ENCODE results near the gene FAM20B.

The FAM20B gene

DNA sequence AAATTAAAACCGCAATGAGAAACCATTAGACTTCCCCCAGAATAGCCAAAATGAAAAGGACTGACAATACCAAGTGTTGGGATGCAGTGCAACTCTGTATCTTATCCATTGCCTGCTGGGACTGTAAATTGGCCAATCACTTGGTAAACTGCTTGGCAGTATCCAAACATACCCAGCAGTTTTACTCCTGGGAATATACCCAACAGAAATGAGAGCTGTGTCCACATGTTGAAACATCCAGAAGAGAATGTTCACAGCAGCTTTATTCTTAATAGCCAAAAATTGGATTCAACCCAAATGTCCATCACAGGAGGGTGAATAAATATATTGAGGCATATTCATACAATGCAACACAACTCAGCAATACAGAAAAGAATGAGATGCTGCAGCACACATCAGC, 13.7 kb upstream of the FAM20B start:
- H3K9ac ChIP-seq (ENCODE audit: low read length) = no peak overlapping the region
- H3F3A ChIP-seq (ENCODE audit: insufficient read depth, low read length) = no peaks in the 10 kb centered on the region
- no peaks in the 10 kb centered on the region for H3K4me1 ChIP-seq (ENCODE audit: low read length)
- H4K20me1 ChIP-seq (ENCODE audit: insufficient read depth, low read length) = no peaks in the 10 kb centered on the region
- H2AFZ ChIP-seq (ENCODE audit: low read length) = no peak overlapping the region
- H3K9me3 ChIP-seq (replicated peaks; ENCODE audit: insufficient read depth, low read length) = no peaks in the 10 kb centered on the region
- no peaks in the 10 kb centered on the region for H3K36me3 ChIP-seq (replicated peaks; ENCODE audit: insufficient read depth, low read length)
- H3K79me2 ChIP-seq (ENCODE audit: low read length) = no peaks in the 10 kb centered on the region
- no peaks in the 10 kb centered on the region for H3K9me2 ChIP-seq (replicated peaks; ENCODE audit: insufficient read depth, low read length)
- H3K27me3 ChIP-seq (replicated peaks; ENCODE audit: insufficient read depth, low read length) = no peaks in the 10 kb centered on the region
- no peak overlapping the region for H3K27ac ChIP-seq (ENCODE audit: low read length)
- TF ChIP-seq EZH2phosphoT487 (IDR thresholded peaks at IDR 0.05; ENCODE audit: low read length) (no peak), EZH2 (optimal IDR thresholded peaks at IDR 0.05; ENCODE audit: low read depth, low read length) (no peak)
- TF ChIP-seq, protein P1, sequence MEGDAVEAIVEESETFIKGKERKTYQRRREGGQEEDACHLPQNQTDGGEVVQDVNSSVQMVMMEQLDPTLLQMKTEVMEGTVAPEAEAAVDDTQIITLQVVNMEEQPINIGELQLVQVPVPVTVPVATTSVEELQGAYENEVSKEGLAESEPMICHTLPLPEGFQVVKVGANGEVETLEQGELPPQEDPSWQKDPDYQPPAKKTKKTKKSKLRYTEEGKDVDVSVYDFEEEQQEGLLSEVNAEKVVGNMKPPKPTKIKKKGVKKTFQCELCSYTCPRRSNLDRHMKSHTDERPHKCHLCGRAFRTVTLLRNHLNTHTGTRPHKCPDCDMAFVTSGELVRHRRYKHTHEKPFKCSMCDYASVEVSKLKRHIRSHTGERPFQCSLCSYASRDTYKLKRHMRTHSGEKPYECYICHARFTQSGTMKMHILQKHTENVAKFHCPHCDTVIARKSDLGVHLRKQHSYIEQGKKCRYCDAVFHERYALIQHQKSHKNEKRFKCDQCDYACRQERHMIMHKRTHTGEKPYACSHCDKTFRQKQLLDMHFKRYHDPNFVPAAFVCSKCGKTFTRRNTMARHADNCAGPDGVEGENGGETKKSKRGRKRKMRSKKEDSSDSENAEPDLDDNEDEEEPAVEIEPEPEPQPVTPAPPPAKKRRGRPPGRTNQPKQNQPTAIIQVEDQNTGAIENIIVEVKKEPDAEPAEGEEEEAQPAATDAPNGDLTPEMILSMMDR (IDR thresholded peaks at IDR 0.05; ENCODE audit: low read length) = no peak
- no peak overlapping the region for H3K4me3 ChIP-seq (ENCODE audit: low read length)
- no peak for DNase-seq
- H3K4me2 ChIP-seq (ENCODE audit: low read depth, low read length) = no peak overlapping the region

DNA sequence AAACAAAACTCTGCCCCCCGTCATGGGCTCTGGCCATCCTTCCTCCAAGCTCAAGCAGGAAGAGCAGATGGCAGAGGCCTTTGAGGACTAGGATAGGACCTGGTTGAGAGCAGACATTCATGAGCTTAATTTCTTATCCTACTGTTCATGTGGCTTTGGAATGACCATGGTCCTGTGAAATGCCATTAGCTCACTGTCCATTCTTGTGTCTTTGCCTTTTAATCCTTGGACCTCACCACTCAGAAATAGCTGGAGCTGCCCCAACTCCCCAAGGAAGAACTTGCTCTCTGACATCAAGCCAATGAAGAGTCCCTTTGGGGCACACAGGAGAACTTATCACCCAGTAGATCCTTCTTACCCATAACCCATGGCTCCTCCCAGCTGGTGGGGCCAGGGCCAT, 11.6 kb upstream of the FAM20B start:
- H4K20me1 ChIP-seq (ENCODE audit: insufficient read depth, low read length) = no peaks in the 10 kb centered on the region
- no peak overlapping the region for H3K9ac ChIP-seq (ENCODE audit: low read length)
- H3K9me2 ChIP-seq (replicated peaks; ENCODE audit: insufficient read depth, low read length) = no peaks in the 10 kb centered on the region
- no peak for DNase-seq
- H3K9me3 ChIP-seq (replicated peaks; ENCODE audit: insufficient read depth, low read length) = no peaks in the 10 kb centered on the region
- no peaks in the 10 kb centered on the region for H3F3A ChIP-seq (ENCODE audit: insufficient read depth, low read length)
- no peaks in the 10 kb centered on the region for H3K79me2 ChIP-seq (ENCODE audit: low read length)
- H3K27ac ChIP-seq (ENCODE audit: low read length) = no peak overlapping the region
- no peak overlapping the region for H2AFZ ChIP-seq (ENCODE audit: low read length)
- no peak overlapping the region for H3K4me2 ChIP-seq (ENCODE audit: low read depth, low read length)
- TF ChIP-seq EZH2 (optimal IDR thresholded peaks at IDR 0.05; ENCODE audit: low read depth, low read length) (no peak), EZH2phosphoT487 (IDR thresholded peaks at IDR 0.05; ENCODE audit: low read length) (no peak)
- TF ChIP-seq, protein P1 (IDR thresholded peaks at IDR 0.05; ENCODE audit: low read length) = no peak
- H3K36me3 ChIP-seq (replicated peaks; ENCODE audit: insufficient read depth, low read length) = no peaks in the 10 kb centered on the region
- H3K4me3 ChIP-seq (ENCODE audit: low read length) = no peak overlapping the region
- H3K4me1 ChIP-seq (ENCODE audit: low read length) = no peaks in the 10 kb centered on the region
- no peaks in the 10 kb centered on the region for H3K27me3 ChIP-seq (replicated peaks; ENCODE audit: insufficient read depth, low read length)

DNA sequence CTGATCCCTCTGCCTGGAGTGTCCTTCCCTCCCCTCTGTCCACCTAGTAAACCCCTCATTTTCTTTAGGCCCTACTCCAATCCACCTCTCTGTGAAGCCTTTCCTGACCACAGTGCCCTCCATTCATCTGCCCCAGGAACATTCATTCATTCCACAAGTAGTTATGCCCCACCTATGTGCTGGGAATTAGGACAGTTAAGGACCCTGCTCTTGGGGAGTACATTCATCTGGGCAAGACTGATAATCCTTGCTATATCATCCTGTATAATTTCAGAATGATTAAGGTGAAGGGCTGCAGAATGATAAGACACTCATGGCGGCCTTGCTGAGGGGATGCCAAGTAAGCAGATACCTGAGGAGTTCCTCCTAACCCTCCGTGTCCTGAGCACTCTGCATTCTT, 10.3 kb upstream of the FAM20B start:
- Histone ChIP-seq H3K27me3 (replicated peaks; ENCODE audit: insufficient read depth, low read length) (no peaks in the 10 kb centered on the region), H3K36me3 (replicated peaks; ENCODE audit: insufficient read depth, low read length) (no peaks in the 10 kb centered on the region), H3K79me2 (ENCODE audit: low read length) (no peaks in the 10 kb centered on the region), H3F3A (ENCODE audit: insufficient read depth, low read length) (no peaks in the 10 kb centered on the region), H3K4me2 (ENCODE audit: low read depth, low read length) (no peak overlapping the region), H2AFZ (ENCODE audit: low read length) (no peak overlapping the region), H3K4me1 (ENCODE audit: low read length) (no peaks in the 10 kb centered on the region), H3K9me2 (replicated peaks; ENCODE audit: insufficient read depth, low read length) (no peaks in the 10 kb centered on the region), H4K20me1 (ENCODE audit: insufficient read depth, low read length) (no peaks in the 10 kb centered on the region), H3K27ac (ENCODE audit: low read length) (no peak overlapping the region), H3K9ac (ENCODE audit: low read length) (no peak overlapping the region), H3K9me3 (replicated peaks; ENCODE audit: insufficient read depth, low read length) (no peaks in the 10 kb centered on the region), H3K4me3 (ENCODE audit: low read length) (no peak overlapping the region)
- TF ChIP-seq EZH2 (optimal IDR thresholded peaks at IDR 0.05; ENCODE audit: low read depth, low read length) (no peak), EZH2phosphoT487 (IDR thresholded peaks at IDR 0.05; ENCODE audit: low read length) (no peak)
- TF ChIP-seq, protein P1 (IDR thresholded peaks at IDR 0.05; ENCODE audit: low read length) = no peak
- no peak for DNase-seq
